ENCODE results near the gene ZMYND10. TPM values are rescaled to one million over a fixed set of nuclear protein-coding genes. Genes with fewer than 3 reads are reported as not detected.

The ZMYND10 gene
- total RNA-seq, 1 donor from 2014 or later: not detected

GRCh38 chr3:50331364-50331907, 14.1 kb downstream of the ZMYND10 start:
- TF ChIP-seq, protein P1, sequence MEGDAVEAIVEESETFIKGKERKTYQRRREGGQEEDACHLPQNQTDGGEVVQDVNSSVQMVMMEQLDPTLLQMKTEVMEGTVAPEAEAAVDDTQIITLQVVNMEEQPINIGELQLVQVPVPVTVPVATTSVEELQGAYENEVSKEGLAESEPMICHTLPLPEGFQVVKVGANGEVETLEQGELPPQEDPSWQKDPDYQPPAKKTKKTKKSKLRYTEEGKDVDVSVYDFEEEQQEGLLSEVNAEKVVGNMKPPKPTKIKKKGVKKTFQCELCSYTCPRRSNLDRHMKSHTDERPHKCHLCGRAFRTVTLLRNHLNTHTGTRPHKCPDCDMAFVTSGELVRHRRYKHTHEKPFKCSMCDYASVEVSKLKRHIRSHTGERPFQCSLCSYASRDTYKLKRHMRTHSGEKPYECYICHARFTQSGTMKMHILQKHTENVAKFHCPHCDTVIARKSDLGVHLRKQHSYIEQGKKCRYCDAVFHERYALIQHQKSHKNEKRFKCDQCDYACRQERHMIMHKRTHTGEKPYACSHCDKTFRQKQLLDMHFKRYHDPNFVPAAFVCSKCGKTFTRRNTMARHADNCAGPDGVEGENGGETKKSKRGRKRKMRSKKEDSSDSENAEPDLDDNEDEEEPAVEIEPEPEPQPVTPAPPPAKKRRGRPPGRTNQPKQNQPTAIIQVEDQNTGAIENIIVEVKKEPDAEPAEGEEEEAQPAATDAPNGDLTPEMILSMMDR (IDR thresholded peaks at IDR 0.05; ENCODE audit: unreplicated experiment): no peak
- H3K4me3 Mint-ChIP-seq (ENCODE audit: unreplicated experiment): no peak overlapping the region
- peaks cover 5% of the 10 kb centered on the region for H3K27me3 Mint-ChIP-seq (ENCODE audit: unreplicated experiment)
- DNase-seq (ENCODE audit: low spot score): no peak
- H3K36me3 Mint-ChIP-seq (ENCODE audit: low read depth, unreplicated experiment): peaks cover 9% of the 10 kb centered on the region
- H3K9me3 Mint-ChIP-seq (ENCODE audit: unreplicated experiment): no peaks in the 10 kb centered on the region
- peaks cover 27% of the 10 kb centered on the region for H3K4me1 Mint-ChIP-seq (ENCODE audit: unreplicated experiment)
- peak overlapping the region; percentile 42 for H3K27ac Mint-ChIP-seq (ENCODE audit: unreplicated experiment)

GRCh38 chr3:50330330-50330729, 15.2 kb downstream of the ZMYND10 start:
- Mint-ChIP-seq H3K4me1 (ENCODE audit: unreplicated experiment) (peaks cover 24% of the 10 kb centered on the region), H3K27ac (ENCODE audit: unreplicated experiment) (no peak overlapping the region), H3K27me3 (ENCODE audit: unreplicated experiment) (peaks cover 5% of the 10 kb centered on the region), H3K9me3 (ENCODE audit: unreplicated experiment) (no peaks in the 10 kb centered on the region), H3K4me3 (ENCODE audit: unreplicated experiment) (no peak overlapping the region), H3K36me3 (ENCODE audit: low read depth, unreplicated experiment) (peaks cover 13% of the 10 kb centered on the region)
- DNase-seq (ENCODE audit: low spot score): no peak
- TF ChIP-seq, protein P1 (IDR thresholded peaks at IDR 0.05; ENCODE audit: unreplicated experiment): no peak

- peaks cover 19% of the 10 kb centered on the region for H3K36me3 Mint-ChIP-seq (ENCODE audit: low read depth, unreplicated experiment)
- TF ChIP-seq, protein P1 (IDR thresholded peaks at IDR 0.05; ENCODE audit: unreplicated experiment): no peak
- DNase-seq (ENCODE audit: low spot score): peak; percentile 93
- H3K9me3 Mint-ChIP-seq (ENCODE audit: unreplicated experiment): no peaks in the 10 kb centered on the region
- peak within 1 kb of the TSS; percentile 74 for H3K27ac Mint-ChIP-seq (ENCODE audit: unreplicated experiment)
- H3K4me3 Mint-ChIP-seq (ENCODE audit: unreplicated experiment): peak within 1 kb of the TSS; percentile 92
- peaks cover 4% of the 10 kb centered on the region for H3K27me3 Mint-ChIP-seq (ENCODE audit: unreplicated experiment)
- peaks cover 29% of the 10 kb centered on the region for H3K4me1 Mint-ChIP-seq (ENCODE audit: unreplicated experiment)
Observed at GRCh38 chr3:50327943-50328691, 17.4 kb downstream of the ZMYND10 start, which contains the start of gene TUSC2. TUSC2 (minus strand) TSS chr3:50328223; CDS start chr3:50328099, 124 bp downstream.

- H3K9me3 Mint-ChIP-seq (ENCODE audit: unreplicated experiment): no peaks in the 10 kb centered on the region
- H3K4me1 Mint-ChIP-seq (ENCODE audit: unreplicated experiment): peaks cover 30% of the 10 kb centered on the region
- TF ChIP-seq, protein P1 (IDR thresholded peaks at IDR 0.05; ENCODE audit: unreplicated experiment): no peak
- peaks cover 16% of the 10 kb centered on the region for H3K36me3 Mint-ChIP-seq (ENCODE audit: low read depth, unreplicated experiment)
- DNase-seq (ENCODE audit: low spot score): no peak
- peak overlapping the region; percentile 91 for H3K4me3 Mint-ChIP-seq (ENCODE audit: unreplicated experiment)
- H3K27ac Mint-ChIP-seq (ENCODE audit: unreplicated experiment): peak overlapping the region; percentile 74
- H3K27me3 Mint-ChIP-seq (ENCODE audit: unreplicated experiment): peaks cover 6% of the 10 kb centered on the region
Observed at GRCh38 chr3:50327129-50327528, 18.4 kb downstream of the ZMYND10 start.

DNA sequence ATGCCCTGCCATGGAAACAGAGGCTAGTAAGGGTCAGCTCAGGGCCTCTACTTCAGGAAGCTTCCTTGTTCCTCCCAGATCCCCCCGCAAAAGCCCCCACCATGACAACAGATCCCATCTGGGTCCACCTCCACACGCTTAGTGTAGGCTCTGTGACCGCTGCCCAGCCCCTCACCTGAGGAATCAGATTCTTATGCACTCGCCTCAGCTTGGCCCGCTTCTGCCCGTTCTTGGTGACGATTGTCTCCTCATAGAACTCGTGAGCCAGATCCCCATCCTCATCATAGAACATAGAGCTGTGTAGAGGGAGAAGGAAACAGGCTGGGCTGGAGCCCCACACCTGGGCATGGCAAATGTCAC, 19.4 kb downstream of the ZMYND10 start:
- DNase-seq (ENCODE audit: low spot score): no peak
- no peaks in the 10 kb centered on the region for H3K9me3 Mint-ChIP-seq (ENCODE audit: unreplicated experiment)
- H3K4me3 Mint-ChIP-seq (ENCODE audit: unreplicated experiment): no peak overlapping the region
- TF ChIP-seq, protein P1 (IDR thresholded peaks at IDR 0.05; ENCODE audit: unreplicated experiment): no peak
- peak overlapping the region; percentile 36 for H3K27ac Mint-ChIP-seq (ENCODE audit: unreplicated experiment)
- peaks cover 30% of the 10 kb centered on the region for H3K4me1 Mint-ChIP-seq (ENCODE audit: unreplicated experiment)
- peaks cover 6% of the 10 kb centered on the region for H3K27me3 Mint-ChIP-seq (ENCODE audit: unreplicated experiment)
- peaks cover 13% of the 10 kb centered on the region for H3K36me3 Mint-ChIP-seq (ENCODE audit: low read depth, unreplicated experiment)

All from endothelial cell (in vitro differentiated cells).